Colonic mucosa (tissue), 4 donors: ENCODE results near the gene GLP2R. TPM values are rescaled to one million over a fixed set of nuclear protein-coding genes. Genes with fewer than 3 reads are reported as not detected.

Experiments used
- DNase-seq: peaks from one replicate; pipeline ENCODE4 v3.0.0-alpha.2; 2020
- H3K27ac ChIP-seq: fragments of 200-600 bp; one replicate; pipeline ENCODE4 v1.8.0; 2021
- H3K27me3 ChIP-seq: fragments of 200-600 bp; one replicate; pipeline ENCODE4 v1.8.0; 2021
- H3K36me3 ChIP-seq: fragments of 200-600 bp; one replicate; pipeline ENCODE4 v1.8.0; 2021
- H3K4me1 ChIP-seq: fragments of 200-600 bp; one replicate; pipeline ENCODE4 v1.8.0; 2021; ENCODE audit warnings: mild to moderate bottlenecking
- H3K4me3 ChIP-seq: fragments of 200-600 bp; one replicate; pipeline ENCODE4 v1.8.0; 2021
- H3K9ac ChIP-seq, 2 donors: one replicate each; pipeline ENCODE4 v1.7.0; 2013; ENCODE audit warnings: control low read depth in 2 of 2, low read depth in 2 of 2, low read length in 2 of 2
- H3K9me3 ChIP-seq: fragments of 200-600 bp; one replicate; pipeline ENCODE4 v1.8.0; 2021
- intact Hi-C: fragments of 100-400 bp; cut with DNase I; formaldehyde crosslinking; loops from one replicate; pipeline ENCODE4 v1.14.1; 2022
- total RNA-seq, 2 donors: library from RNA; stranded (reverse); fragmentation: NEBNext Ultra II Directional in 1 of 2; extraction: Animal tissue kit (Norgen Biotek cat#: 25700) in 1 of 2; gene quantifications; one replicate each; pipeline ENCODE4 v1.2.1, GENCODE V29; 2021
- TF ChIP-seq, protein P1 (sequence below): fragments of 200-600 bp; IDR thresholded peaks from one replicate; pipeline ENCODE4 v1.8.0; 2022; ENCODE audit warnings: antibody characterized with exemption, mild to moderate bottlenecking
- donor health status: healthy.
- donor health status: DM: no; HTN: no; CAD: no.
- donor health status: DM: no; HTN: no; CAD: no.

The GLP2R gene
- total RNA-seq, 2 donors from 2014 or later, result 2.1 to 4.8 TPM

- Histone ChIP-seq H3K36me3 (no peaks in the 10 kb centered on the region), H3K4me3 (no peak overlapping the region), H3K27me3 (no peaks in the 10 kb centered on the region), H3K9me3 (no peaks in the 10 kb centered on the region), H3K9ac (no peak overlapping the region), H3K27ac (no peak overlapping the region), H3K4me1 (no peaks in the 10 kb centered on the region)
- intact Hi-C loops, result no loop called here
- no peak for DNase-seq
- TF ChIP-seq, protein P1, sequence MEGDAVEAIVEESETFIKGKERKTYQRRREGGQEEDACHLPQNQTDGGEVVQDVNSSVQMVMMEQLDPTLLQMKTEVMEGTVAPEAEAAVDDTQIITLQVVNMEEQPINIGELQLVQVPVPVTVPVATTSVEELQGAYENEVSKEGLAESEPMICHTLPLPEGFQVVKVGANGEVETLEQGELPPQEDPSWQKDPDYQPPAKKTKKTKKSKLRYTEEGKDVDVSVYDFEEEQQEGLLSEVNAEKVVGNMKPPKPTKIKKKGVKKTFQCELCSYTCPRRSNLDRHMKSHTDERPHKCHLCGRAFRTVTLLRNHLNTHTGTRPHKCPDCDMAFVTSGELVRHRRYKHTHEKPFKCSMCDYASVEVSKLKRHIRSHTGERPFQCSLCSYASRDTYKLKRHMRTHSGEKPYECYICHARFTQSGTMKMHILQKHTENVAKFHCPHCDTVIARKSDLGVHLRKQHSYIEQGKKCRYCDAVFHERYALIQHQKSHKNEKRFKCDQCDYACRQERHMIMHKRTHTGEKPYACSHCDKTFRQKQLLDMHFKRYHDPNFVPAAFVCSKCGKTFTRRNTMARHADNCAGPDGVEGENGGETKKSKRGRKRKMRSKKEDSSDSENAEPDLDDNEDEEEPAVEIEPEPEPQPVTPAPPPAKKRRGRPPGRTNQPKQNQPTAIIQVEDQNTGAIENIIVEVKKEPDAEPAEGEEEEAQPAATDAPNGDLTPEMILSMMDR, result no peak
These were observed 64.4 kb downstream of the GLP2R start for GRCh38 chr17:9890124-9890523.

GRCh38 chr17:9893411-9894012 is 67.8 kb downstream of the GLP2R start:
- intact Hi-C loops, result no loop called here
- TF ChIP-seq, protein P1, result no peak

DNA sequence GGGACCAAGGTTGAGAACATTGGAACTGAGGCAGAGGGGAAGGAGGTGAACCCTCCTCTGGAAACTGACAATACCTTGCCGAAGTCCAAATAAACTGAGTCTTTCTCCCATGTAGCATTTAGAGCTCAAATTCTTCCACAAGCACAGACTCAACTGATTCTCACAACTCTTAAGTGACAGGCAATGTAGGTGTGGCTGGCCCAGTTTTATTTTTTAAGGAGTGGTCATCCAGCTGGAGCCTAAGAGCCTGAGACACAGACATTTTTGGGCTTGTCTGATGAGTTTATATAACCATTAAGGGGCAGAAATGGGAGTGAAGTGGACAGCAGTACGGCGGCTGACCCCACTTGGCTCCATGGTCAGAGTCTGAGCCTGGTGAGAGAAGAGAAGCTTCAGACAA is 68.5 kb downstream of the GLP2R start:
- H3K36me3 ChIP-seq, result no peaks in the 10 kb centered on the region
- TF ChIP-seq, protein P1, result no peak
- H3K27me3 ChIP-seq, result no peaks in the 10 kb centered on the region
- intact Hi-C loops, result no loop called here
- no peaks in the 10 kb centered on the region for H3K9me3 ChIP-seq
- no peak for DNase-seq
- no peak overlapping the region for H3K9ac ChIP-seq
- no peak overlapping the region for H3K4me3 ChIP-seq
- H3K4me1 ChIP-seq, result no peaks in the 10 kb centered on the region
- no peak overlapping the region for H3K27ac ChIP-seq

More at GRCh38 chr17:9893411-9894012, 67.8 kb downstream of the GLP2R start:
- Histone ChIP-seq H3K9me3 (no peaks in the 10 kb centered on the region), H3K4me1 (no peaks in the 10 kb centered on the region), H3K27ac (no peak overlapping the region), H3K9ac (no peak overlapping the region), H3K4me3 (no peak overlapping the region), H3K36me3 (no peaks in the 10 kb centered on the region), H3K27me3 (no peaks in the 10 kb centered on the region)
- no peak for DNase-seq

DNA sequence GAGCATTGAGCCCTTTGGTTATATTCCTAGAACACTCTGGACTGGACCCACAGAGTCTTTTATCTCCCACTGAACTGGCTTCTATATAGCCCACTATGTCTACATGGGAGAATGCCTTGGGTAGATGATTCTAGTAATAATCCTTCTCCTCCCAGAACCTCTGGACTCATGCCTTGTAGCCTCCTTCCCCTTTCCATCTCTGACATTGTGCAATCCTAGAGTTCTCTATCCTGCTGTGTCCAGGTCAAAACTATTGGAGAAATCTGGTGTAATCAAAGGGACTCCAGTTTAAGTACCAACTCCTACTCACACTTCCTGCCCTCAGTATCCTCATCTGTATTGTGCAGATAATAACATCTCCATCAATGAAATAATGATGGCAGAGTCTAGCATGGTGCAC is 70.2 kb downstream of the GLP2R start:
- Histone ChIP-seq H3K36me3 (no peaks in the 10 kb centered on the region), H3K9ac (no peak overlapping the region), H3K4me3 (no peak overlapping the region), H3K9me3 (no peaks in the 10 kb centered on the region), H3K27ac (no peak overlapping the region), H3K27me3 (no peaks in the 10 kb centered on the region), H3K4me1 (no peaks in the 10 kb centered on the region)
- DNase-seq, result no peak
- TF ChIP-seq, protein P1, result no peak
- intact Hi-C loops, result no loop called here

GRCh38 chr17:9897372-9897968 is 71.7 kb downstream of the GLP2R start:
- no peak for DNase-seq
- Histone ChIP-seq H3K9ac (no peak overlapping the region), H3K36me3 (no peaks in the 10 kb centered on the region), H3K4me1 (no peaks in the 10 kb centered on the region), H3K4me3 (no peak overlapping the region), H3K9me3 (no peaks in the 10 kb centered on the region), H3K27me3 (no peaks in the 10 kb centered on the region), H3K27ac (no peak overlapping the region)
- TF ChIP-seq, protein P1, result no peak
- intact Hi-C loops, result no loop called here
